Colonic mucosa (tissue), 4 donors: ENCODE data around the gene NFYA. TPM values are rescaled to one million over a fixed set of nuclear protein-coding genes. Genes with fewer than 3 reads are reported as not detected.
"Not testable (repeated sequence)": the region's sequence is repeated elsewhere in the genome, so short reads cannot be mapped to it uniquely, and the experiment has no call there.

ENCODE experiments used
- DNase-seq: peaks from one replicate; pipeline ENCODE4 v3.0.0-alpha.2; 2020
- H3K27ac ChIP-seq: fragments of 200-600 bp; one replicate; pipeline ENCODE4 v1.8.0; 2021
- H3K27me3 ChIP-seq: fragments of 200-600 bp; one replicate; pipeline ENCODE4 v1.8.0; 2021
- H3K36me3 ChIP-seq: fragments of 200-600 bp; one replicate; pipeline ENCODE4 v1.8.0; 2021
- H3K4me1 ChIP-seq: fragments of 200-600 bp; one replicate; pipeline ENCODE4 v1.8.0; 2021; ENCODE audit warnings: mild to moderate bottlenecking
- H3K4me3 ChIP-seq: fragments of 200-600 bp; one replicate; pipeline ENCODE4 v1.8.0; 2021
- H3K9ac ChIP-seq, 2 donors: one replicate each; pipeline ENCODE4 v1.7.0; 2013; ENCODE audit warnings: control low read depth in 2 of 2, low read depth in 2 of 2, low read length in 2 of 2
- H3K9me3 ChIP-seq: fragments of 200-600 bp; one replicate; pipeline ENCODE4 v1.8.0; 2021
- intact Hi-C: fragments of 100-400 bp; cut with DNase I; formaldehyde crosslinking; loops from one replicate; pipeline ENCODE4 v1.14.1; 2022
- total RNA-seq, 2 donors: library from RNA; stranded (reverse); fragmentation: NEBNext Ultra II Directional in 1 of 2; extraction: Animal tissue kit (Norgen Biotek cat#: 25700) in 1 of 2; gene quantifications; one replicate each; pipeline ENCODE4 v1.2.1, GENCODE V29; 2021
- TF ChIP-seq, protein P1 (sequence below): fragments of 200-600 bp; IDR thresholded peaks from one replicate; pipeline ENCODE4 v1.8.0; 2022; ENCODE audit warnings: antibody characterized with exemption, mild to moderate bottlenecking
- donor health status: healthy.
- donor health status: DM: no; HTN: no; CAD: no.
- donor health status: DM: no; HTN: no; CAD: no.

Gene NFYA
- total RNA-seq, 2 donors from 2014 or later, result 21.2 to 24.5 TPM

DNA sequence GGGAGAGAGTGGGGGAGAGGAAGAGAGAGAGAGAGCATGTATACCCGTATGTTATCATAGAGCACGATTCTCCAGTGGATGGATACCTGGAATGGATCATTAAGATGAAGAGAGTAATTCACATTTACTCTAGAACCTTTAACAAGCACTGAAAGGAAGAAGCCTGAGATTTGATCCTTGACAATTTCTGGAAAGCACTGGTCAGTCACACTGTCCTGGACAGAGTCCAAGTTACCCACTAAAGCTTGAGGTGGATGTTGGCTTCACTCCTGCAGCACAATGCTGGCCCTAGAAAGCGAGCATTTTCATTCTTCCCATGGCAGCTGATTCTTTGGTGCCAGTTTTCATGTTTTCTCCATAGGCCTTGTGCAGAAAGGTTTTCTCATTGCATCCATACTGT is 25.6 kb downstream of the NFYA start:
- no peaks in the 10 kb centered on the region for H3K27me3 ChIP-seq
- no peak overlapping the region for H3K9ac ChIP-seq
- H3K9me3 ChIP-seq, result no peaks in the 10 kb centered on the region
- TF ChIP-seq, protein P1, sequence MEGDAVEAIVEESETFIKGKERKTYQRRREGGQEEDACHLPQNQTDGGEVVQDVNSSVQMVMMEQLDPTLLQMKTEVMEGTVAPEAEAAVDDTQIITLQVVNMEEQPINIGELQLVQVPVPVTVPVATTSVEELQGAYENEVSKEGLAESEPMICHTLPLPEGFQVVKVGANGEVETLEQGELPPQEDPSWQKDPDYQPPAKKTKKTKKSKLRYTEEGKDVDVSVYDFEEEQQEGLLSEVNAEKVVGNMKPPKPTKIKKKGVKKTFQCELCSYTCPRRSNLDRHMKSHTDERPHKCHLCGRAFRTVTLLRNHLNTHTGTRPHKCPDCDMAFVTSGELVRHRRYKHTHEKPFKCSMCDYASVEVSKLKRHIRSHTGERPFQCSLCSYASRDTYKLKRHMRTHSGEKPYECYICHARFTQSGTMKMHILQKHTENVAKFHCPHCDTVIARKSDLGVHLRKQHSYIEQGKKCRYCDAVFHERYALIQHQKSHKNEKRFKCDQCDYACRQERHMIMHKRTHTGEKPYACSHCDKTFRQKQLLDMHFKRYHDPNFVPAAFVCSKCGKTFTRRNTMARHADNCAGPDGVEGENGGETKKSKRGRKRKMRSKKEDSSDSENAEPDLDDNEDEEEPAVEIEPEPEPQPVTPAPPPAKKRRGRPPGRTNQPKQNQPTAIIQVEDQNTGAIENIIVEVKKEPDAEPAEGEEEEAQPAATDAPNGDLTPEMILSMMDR, result no peak
- H3K4me1 ChIP-seq, result no peaks in the 10 kb centered on the region
- no peak overlapping the region for H3K27ac ChIP-seq
- H3K36me3 ChIP-seq, result peaks cover 32% of the 10 kb centered on the region
- H3K4me3 ChIP-seq, result no peak overlapping the region
- intact Hi-C loops, result loop anchor here (10.0 kb wide), 1 partner anchor 216 kb away; no protein-coding TSS in a partner anchor
- no peak for DNase-seq

DNA sequence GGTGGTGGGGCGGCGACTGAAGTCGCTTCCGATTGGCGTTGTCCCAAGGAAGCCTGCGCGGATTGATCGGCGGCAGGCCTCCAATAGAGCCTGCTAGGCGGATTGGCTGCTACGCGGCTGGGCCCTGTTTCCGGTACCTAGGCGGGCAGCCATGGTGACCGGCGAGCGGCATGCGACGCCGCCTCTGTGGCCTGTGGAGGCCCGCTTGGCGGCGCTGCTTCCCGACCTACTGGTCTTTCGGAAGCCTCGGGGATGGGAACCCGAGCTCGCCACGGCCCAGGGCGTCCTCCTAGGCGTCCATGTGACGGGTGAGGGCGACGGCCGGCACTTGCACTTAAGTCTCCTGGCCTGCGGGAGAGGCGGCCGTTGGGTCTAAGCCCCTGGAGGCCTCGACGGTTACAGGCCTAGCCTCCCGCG is 28.1 kb downstream of the NFYA start:
- Histone ChIP-seq H3K27me3 (no peaks in the 10 kb centered on the region), H3K27ac (no peak overlapping the region), H3K9me3 (no peaks in the 10 kb centered on the region), H3K36me3 (peaks cover 18% of the 10 kb centered on the region), H3K4me3 (no peak overlapping the region), H3K9ac (no peak overlapping the region), H3K4me1 (no peaks in the 10 kb centered on the region)
- intact Hi-C loops, result no loop called here
- TF ChIP-seq, protein P1, result no peak
- DNase-seq, result no peak

GRCh38 chr6:41103847-41104246 is 31.1 kb downstream of the NFYA start:
- no peaks in the 10 kb centered on the region for H3K9me3 ChIP-seq
- intact Hi-C loops, result no loop called here
- no peak overlapping the region for H3K27ac ChIP-seq

DNA sequence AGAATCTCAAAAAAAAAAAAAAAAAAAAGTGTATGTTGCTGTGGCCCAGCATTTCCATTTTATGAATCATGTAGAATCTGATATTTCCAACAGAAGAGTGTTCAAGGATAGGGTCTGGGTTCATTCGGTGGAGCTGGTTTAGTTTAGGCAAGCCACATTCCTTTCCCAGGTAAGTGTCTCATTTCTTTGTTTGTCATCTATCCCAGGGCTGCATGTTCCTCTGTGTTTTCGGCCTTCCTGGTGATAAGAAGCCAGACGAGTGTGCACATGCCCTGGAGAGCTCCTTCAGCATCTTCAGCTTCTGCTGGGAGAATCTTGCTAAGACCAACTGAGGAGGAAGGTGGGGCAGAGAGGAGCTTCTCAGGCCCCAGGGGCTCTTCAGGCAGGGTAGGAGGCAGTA is 38.2 kb downstream of the NFYA start:
- Histone ChIP-seq H3K9ac (no peak overlapping the region), H3K27me3 (no peaks in the 10 kb centered on the region), H3K27ac (no peak overlapping the region), H3K36me3 (no peaks in the 10 kb centered on the region), H3K4me1 (no peaks in the 10 kb centered on the region), H3K9me3 (no peaks in the 10 kb centered on the region), H3K4me3 (no peak overlapping the region)
- no peak for DNase-seq
- intact Hi-C loops, result no loop called here
- TF ChIP-seq, protein P1, result no peak

More at GRCh38 chr6:41103847-41104246, 31.1 kb downstream of the NFYA start:
- no peak overlapping the region for H3K9ac ChIP-seq
- TF ChIP-seq, protein P1, result no peak
- DNase-seq, result no peak
- no peak overlapping the region for H3K4me3 ChIP-seq
- H3K27me3 ChIP-seq, result no peaks in the 10 kb centered on the region
- no peaks in the 10 kb centered on the region for H3K36me3 ChIP-seq
- no peaks in the 10 kb centered on the region for H3K4me1 ChIP-seq

GRCh38 chr6:41115027-41115426 is 42.3 kb downstream of the NFYA start:
- H3K9ac ChIP-seq, H3K27me3 ChIP-seq, DNase-seq, H3K9me3 ChIP-seq, H3K27ac ChIP-seq, H3K4me1 ChIP-seq, H3K36me3 ChIP-seq, H3K4me3 ChIP-seq, intact Hi-C loops: not testable (repeated sequence)

DNA sequence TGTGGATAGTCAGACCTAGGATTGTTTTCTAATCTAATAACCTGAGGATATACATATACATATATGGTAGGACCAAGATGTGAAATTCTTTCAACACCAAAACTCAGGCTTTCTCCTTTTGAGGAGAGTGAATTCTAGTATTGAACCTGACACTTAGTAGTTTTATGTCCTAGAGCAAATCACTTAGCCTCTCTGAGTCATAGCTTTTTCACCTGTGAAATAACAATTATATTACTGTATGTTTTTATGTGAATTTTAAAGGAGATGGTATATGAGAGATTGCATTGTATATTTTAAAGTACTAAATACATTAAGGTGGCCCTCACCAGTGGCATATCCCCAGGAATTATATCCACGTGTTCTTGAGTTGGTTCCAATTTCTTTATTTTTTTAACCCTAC is 46.7 kb downstream of the NFYA start:
- Histone ChIP-seq H3K27ac (no peak overlapping the region), H3K9me3 (no peaks in the 10 kb centered on the region), H3K9ac (no peak overlapping the region), H3K4me1 (no peaks in the 10 kb centered on the region), H3K4me3 (no peak overlapping the region), H3K27me3 (no peaks in the 10 kb centered on the region), H3K36me3 (no peaks in the 10 kb centered on the region)
- DNase-seq, result no peak
- TF ChIP-seq, protein P1, result no peak
- intact Hi-C loops, result no loop called here
